BE2C (cell line): ENCODE results near the gene PRRT1B.

ENCODE experiments used
- DNase-seq: peaks from one replicate; pipeline ENCODE4 v3.0.0-alpha.2; 2020
- H3K27me3 ChIP-seq: fragments of 250-450 bp; sonication (Bioruptor Pico); 2 replicates; pipeline ENCODE4 v1.5.1; 2020; ENCODE audit warnings: mild to moderate bottlenecking
- H3K36me3 ChIP-seq: fragments of 250-450 bp; sonication (Bioruptor Pico); 2 replicates; pipeline ENCODE4 v1.5.1; 2020; ENCODE audit warnings: mild to moderate bottlenecking
- H3K4me1 ChIP-seq: fragments of 250-450 bp; sonication (Bioruptor Pico); 2 replicates; pipeline ENCODE4 v1.5.1; 2020
- H3K4me3 ChIP-seq: 2 replicates; pipeline ENCODE4 v1.5.1; 2011; ENCODE audit warnings: low read depth, low read length
- H3K9me3 ChIP-seq: fragments of 250-450 bp; sonication (Bioruptor Pico); 2 replicates; pipeline ENCODE4 v1.5.1; 2020
- CTCF ChIP-seq: IDR thresholded peaks from 2 replicates; pipeline ENCODE4 v1.5.1; 2012; ENCODE audit warnings: mild to moderate bottlenecking, low read depth, low read length

Gene PRRT1B

GRCh38 chr9:131518553-131518952 lies 26.8 kb upstream of the PRRT1B start:
- Histone ChIP-seq H3K36me3 (peaks cover 44% of the 10 kb centered on the region), H3K4me1 (no peaks in the 10 kb centered on the region), H3K4me3 (no peak overlapping the region), H3K27me3 (no peaks in the 10 kb centered on the region), H3K9me3 (no peaks in the 10 kb centered on the region)
- DNase-seq, result no peak
- TF ChIP-seq CTCF, result no peak

GRCh38 chr9:131520503-131520902 lies 24.8 kb upstream of the PRRT1B start:
- Histone ChIP-seq H3K4me3 (no peak overlapping the region), H3K27me3 (no peaks in the 10 kb centered on the region), H3K4me1 (no peaks in the 10 kb centered on the region), H3K36me3 (peaks cover 59% of the 10 kb centered on the region), H3K9me3 (no peaks in the 10 kb centered on the region)
- no peak for TF ChIP-seq CTCF
- no peak for DNase-seq

- H3K4me3 ChIP-seq, result no peak overlapping the region
- no peaks in the 10 kb centered on the region for H3K9me3 ChIP-seq
- DNase-seq, result no peak
- peaks cover 64% of the 10 kb centered on the region for H3K36me3 ChIP-seq
- TF ChIP-seq CTCF, result no peak
- no peaks in the 10 kb centered on the region for H3K27me3 ChIP-seq
- no peaks in the 10 kb centered on the region for H3K4me1 ChIP-seq
Observed at GRCh38 chr9:131521203-131521602, 24.1 kb upstream of the PRRT1B start.

- Histone ChIP-seq H3K4me1 (no peaks in the 10 kb centered on the region), H3K36me3 (peaks cover 58% of the 10 kb centered on the region), H3K27me3 (no peaks in the 10 kb centered on the region), H3K4me3 (no peak overlapping the region), H3K9me3 (no peaks in the 10 kb centered on the region)
- no peak for DNase-seq
- TF ChIP-seq CTCF, result no peak
Observed at GRCh38 chr9:131521822-131522221, 23.5 kb upstream of the PRRT1B start.

GRCh38 chr9:131522257-131523085 lies 22.9 kb upstream of the PRRT1B start:
- H3K36me3 ChIP-seq, result peaks cover 56% of the 10 kb centered on the region
- no peaks in the 10 kb centered on the region for H3K27me3 ChIP-seq
- no peak for TF ChIP-seq CTCF
- H3K4me1 ChIP-seq, result no peaks in the 10 kb centered on the region
- H3K4me3 ChIP-seq, result no peak overlapping the region
- DNase-seq, result no peak
- H3K9me3 ChIP-seq, result no peaks in the 10 kb centered on the region

- H3K4me3 ChIP-seq, result no peak overlapping the region
- H3K4me1 ChIP-seq, result no peaks in the 10 kb centered on the region
- no peak for TF ChIP-seq CTCF
- peaks cover 56% of the 10 kb centered on the region for H3K36me3 ChIP-seq
- H3K9me3 ChIP-seq, result no peaks in the 10 kb centered on the region
- H3K27me3 ChIP-seq, result no peaks in the 10 kb centered on the region
- DNase-seq, result no peak
Observed at GRCh38 chr9:131523086-131523388, 22.3 kb upstream of the PRRT1B start.
